Subcutaneous adipose tissue (tissue), 4 donors: ENCODE measurements around the gene ACTN4. TPM values are rescaled to one million over a fixed set of nuclear protein-coding genes. Genes with fewer than 3 reads are reported as not detected.

Source experiments
- total RNA-seq, 4 donors: library from RNA; depleted of rRNA; stranded (reverse); fragments of >200 nt; gene quantifications; one replicate each; pipeline ENCODE4 v1.1.0, GENCODE V29; 2016
- TF ChIP-seq, protein P1 (sequence below): fragments of 450-650 bp; IDR thresholded peaks from one replicate; pipeline ENCODE4 v1.5.1; 2016; ENCODE audit warnings: low read depth, mild to moderate bottlenecking, control low read depth, antibody characterized with exemption, moderate library complexity

Gene ACTN4
- 100 to 1,000 TPM; 179 to 258 (median 186) TPM for total RNA-seq

DNA sequence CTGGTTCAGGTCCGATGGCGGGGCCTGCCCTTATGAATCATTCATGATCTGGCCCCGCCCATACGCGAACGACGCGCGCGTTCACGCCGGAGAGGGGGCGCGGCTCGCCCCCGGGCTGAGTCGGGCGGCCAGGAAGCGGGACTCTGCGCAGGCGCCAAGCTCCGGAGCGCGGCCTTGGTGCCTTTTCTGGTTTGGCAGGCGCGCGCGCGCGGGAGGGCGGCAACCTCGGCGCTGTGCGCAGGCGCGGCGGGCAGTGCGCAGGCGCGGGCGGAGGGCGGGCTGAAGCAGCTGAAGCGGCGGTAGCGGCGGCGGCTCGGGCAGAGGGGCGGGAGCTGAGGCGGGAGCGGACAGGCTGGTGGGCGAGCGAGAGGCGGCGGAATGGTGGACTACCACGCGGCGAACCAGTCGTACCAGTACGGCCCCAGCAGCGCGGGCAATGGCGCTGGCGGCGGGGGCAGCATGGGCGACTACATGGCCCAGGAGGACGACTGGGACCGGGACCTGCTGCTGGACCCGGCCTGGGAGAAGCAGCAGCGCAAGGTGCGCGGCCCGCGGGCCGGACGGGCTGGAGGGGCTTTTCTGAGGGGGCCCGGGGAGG, at the start of gene ACTN4:
Gene ACTN4, plus strand, starts transcription at position 282 of the 598 bp plus-strand sequence. Its CDS starts 97 bp downstream, at position 379.
- TF ChIP-seq, protein P1, sequence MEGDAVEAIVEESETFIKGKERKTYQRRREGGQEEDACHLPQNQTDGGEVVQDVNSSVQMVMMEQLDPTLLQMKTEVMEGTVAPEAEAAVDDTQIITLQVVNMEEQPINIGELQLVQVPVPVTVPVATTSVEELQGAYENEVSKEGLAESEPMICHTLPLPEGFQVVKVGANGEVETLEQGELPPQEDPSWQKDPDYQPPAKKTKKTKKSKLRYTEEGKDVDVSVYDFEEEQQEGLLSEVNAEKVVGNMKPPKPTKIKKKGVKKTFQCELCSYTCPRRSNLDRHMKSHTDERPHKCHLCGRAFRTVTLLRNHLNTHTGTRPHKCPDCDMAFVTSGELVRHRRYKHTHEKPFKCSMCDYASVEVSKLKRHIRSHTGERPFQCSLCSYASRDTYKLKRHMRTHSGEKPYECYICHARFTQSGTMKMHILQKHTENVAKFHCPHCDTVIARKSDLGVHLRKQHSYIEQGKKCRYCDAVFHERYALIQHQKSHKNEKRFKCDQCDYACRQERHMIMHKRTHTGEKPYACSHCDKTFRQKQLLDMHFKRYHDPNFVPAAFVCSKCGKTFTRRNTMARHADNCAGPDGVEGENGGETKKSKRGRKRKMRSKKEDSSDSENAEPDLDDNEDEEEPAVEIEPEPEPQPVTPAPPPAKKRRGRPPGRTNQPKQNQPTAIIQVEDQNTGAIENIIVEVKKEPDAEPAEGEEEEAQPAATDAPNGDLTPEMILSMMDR = no peak

- TF ChIP-seq, protein P1 = no peak
These were observed 47.7 kb upstream of the ACTN4 start for GRCh38 chr19:38599722-38600121.

- TF ChIP-seq, protein P1 = no peak
These were observed 41.3 kb upstream of the ACTN4 start for GRCh38 chr19:38606131-38606530.

GRCh38 chr19:38614289-38614688, 33.2 kb upstream of the ACTN4 start:
- TF ChIP-seq, protein P1 = no peak

DNA sequence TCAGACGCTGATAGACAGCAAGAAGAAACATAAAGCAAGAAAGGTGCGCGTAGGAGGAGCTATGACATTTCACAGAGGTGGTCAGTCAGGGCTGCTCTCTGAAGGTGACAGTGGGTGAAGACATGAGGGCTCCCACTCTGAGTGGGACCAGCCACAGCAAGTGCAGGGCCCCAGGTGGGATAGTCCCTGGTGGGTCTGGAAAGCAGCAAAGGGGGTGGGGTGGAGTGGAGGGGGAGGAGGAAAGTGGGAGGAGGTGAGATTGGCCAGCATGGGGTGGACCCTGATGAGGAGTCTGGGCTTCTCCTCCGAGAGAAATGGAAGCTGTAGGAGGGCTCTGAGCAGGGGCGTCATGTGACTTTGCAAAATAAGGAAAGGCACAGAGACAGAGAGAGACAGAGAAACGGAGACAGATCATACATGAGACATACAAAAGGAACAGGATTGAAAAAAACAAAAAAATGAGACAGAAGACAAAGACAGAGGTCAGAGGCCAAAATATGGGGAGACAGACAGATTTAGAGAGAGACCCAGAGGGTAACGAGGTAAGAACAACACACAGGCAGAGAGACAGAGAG, 32.4 kb upstream of the ACTN4 start:
- TF ChIP-seq, protein P1 = no peak

DNA sequence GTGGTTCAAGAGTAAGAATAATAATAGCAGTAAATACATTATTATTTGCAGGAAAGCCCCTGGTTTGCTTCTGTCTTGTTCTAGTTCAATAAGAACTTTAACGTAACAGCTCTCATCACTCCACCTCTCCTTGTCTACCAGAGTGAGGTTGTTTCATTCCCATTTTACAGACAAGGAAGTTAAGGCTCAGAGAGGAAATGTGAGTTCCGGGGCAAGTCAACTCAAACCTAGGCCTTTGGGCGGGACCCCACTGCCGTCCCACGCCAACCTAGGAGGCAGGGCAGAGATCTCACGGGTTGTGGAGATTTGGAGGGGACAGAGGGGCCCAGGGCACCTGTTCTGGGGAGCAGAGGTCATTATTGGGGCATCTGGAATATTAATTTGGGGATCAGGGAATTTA, 31.2 kb upstream of the ACTN4 start:
- TF ChIP-seq, protein P1 = no peak

- TF ChIP-seq, protein P1 = no peak
These were observed 30.1 kb upstream of the ACTN4 start for GRCh38 chr19:38617283-38617763.
